Mesenteric fat pad (tissue), 1 donor: ENCODE data around the gene CDK14. TPM values are rescaled to one million over a fixed set of nuclear protein-coding genes. Genes with fewer than 3 reads are reported as not detected.
"Not testable (repeated sequence)": the region's sequence is repeated elsewhere in the genome, so short reads cannot be mapped to it uniquely, and the experiment has no call there.

Source experiments
- DNase-seq: peaks from one replicate; pipeline ENCODE4 v3.0.0-alpha.2; 2020; ENCODE audit warnings: low spot score
- total RNA-seq: library from RNA; stranded (reverse); fragmentation: NEBNext Ultra II Directional; extraction: Animal tissue kit (Norgen Biotek cat#: 25700); gene quantifications from one replicate; pipeline ENCODE4 v1.2.1, GENCODE V29; 2021
- donor health status: DM: yes; HTN: yes; CAD: no.

Gene CDK14
- total RNA-seq, 1 donor from 2014 or later: 47.2 TPM

- DNase-seq: no peak
Measured at GRCh38 chr7:90629297-90629918, 33.3 kb downstream of the CDK14 start.

- DNase-seq: no peak
Measured at GRCh38 chr7:90631502-90631901, 35.4 kb downstream of the CDK14 start.

GRCh38 chr7:90639683-90640082 is 43.6 kb downstream of the CDK14 start:
- DNase-seq: not testable (repeated sequence)

GRCh38 chr7:90642978-90643377 is 46.9 kb downstream of the CDK14 start:
- no peak for DNase-seq

GRCh38 chr7:90645784-90646183 is 49.7 kb downstream of the CDK14 start:
- DNase-seq: no peak

- no peak for DNase-seq
Measured at GRCh38 chr7:90648107-90648506, 52.0 kb downstream of the CDK14 start.

GRCh38 chr7:90648834-90649233 is 52.7 kb downstream of the CDK14 start:
- no peak for DNase-seq

GRCh38 chr7:90654718-90655427 is 58.8 kb downstream of the CDK14 start:
- DNase-seq: no peak

GRCh38 chr7:90655566-90655965 is 59.4 kb downstream of the CDK14 start:
- no peak for DNase-seq

GRCh38 chr7:90657481-90657880 is 61.4 kb downstream of the CDK14 start:
- DNase-seq: no peak

GRCh38 chr7:90660100-90660499 is 64.0 kb downstream of the CDK14 start:
- DNase-seq: no peak

- DNase-seq: no peak
Measured at GRCh38 chr7:90660819-90661218, 64.7 kb downstream of the CDK14 start.

- no peak for DNase-seq
Measured at GRCh38 chr7:90661290-90662151, 65.4 kb downstream of the CDK14 start.

GRCh38 chr7:90663176-90663575 is 67.1 kb downstream of the CDK14 start:
- DNase-seq: no peak

GRCh38 chr7:90666186-90666585 is 70.1 kb downstream of the CDK14 start:
- DNase-seq: no peak

- no peak for DNase-seq
Measured at GRCh38 chr7:90668992-90669391, 72.9 kb downstream of the CDK14 start.

- DNase-seq: no peak
Measured at GRCh38 chr7:90669492-90669891, 73.4 kb downstream of the CDK14 start.

GRCh38 chr7:90671571-90671970 is 75.5 kb downstream of the CDK14 start:
- no peak for DNase-seq

- DNase-seq: no peak
Measured at GRCh38 chr7:90672210-90672609, 76.1 kb downstream of the CDK14 start.

GRCh38 chr7:90674625-90675024 is 78.5 kb downstream of the CDK14 start:
- DNase-seq: no peak

- no peak for DNase-seq
Measured at GRCh38 chr7:90675982-90676381, 79.9 kb downstream of the CDK14 start.
